HG02852 (cell line): Measurements from ENCODE around the gene DUSP3.
"Not testable (repeated sequence)": the region's sequence is repeated elsewhere in the genome, so short reads cannot be mapped to it uniquely, and the experiment has no call there.

Experiments
- ATAC-seq: cut with Tn5 transposase; IDR thresholded peaks from one replicate; pipeline ENCODE4 v1.9.1; 2021; ENCODE audit warnings: mild to moderate bottlenecking, moderate library complexity; ENCODE audit not compliant: unreplicated experiment

DUSP3 gene

DNA sequence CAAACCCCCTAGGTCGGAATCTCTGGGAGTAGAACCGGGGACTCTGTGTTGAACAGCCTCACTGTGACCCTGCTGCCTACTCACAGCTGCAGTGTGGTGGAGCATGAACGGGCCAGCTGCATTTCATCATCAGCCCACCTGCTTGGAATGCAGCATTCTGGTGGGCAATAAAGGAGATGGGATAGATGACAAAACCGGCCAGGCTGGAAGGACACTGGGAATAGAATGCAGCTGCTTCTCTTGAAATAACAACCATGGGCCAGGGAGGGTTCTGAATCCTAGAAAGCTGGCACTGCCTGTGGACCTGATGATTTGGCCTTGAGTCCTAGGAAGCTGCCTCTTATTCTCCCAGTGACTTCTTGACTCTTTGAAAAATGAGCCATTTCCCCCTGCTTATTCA, 25.0 kb upstream of the DUSP3 start:
- ATAC-seq = no peak

DNA sequence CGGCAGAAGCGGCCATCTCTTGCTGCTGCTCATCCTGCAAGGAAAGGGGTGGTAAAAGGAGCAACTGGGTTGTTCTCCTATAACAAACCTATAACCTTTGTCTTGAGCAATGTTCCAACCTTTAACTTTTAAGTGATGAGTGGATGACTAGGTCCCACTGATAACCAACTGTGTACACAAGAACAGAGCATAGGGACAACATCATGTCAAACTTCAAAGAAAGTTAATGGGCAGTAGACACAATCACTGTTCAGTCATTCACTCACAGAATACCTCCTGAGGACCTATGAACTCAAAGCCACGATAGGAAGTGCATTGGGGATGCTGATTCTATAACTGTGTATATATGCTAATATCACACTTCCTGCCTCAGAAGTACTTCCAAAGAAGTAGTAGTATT, 23.1 kb upstream of the DUSP3 start:
- no peak for ATAC-seq

DNA sequence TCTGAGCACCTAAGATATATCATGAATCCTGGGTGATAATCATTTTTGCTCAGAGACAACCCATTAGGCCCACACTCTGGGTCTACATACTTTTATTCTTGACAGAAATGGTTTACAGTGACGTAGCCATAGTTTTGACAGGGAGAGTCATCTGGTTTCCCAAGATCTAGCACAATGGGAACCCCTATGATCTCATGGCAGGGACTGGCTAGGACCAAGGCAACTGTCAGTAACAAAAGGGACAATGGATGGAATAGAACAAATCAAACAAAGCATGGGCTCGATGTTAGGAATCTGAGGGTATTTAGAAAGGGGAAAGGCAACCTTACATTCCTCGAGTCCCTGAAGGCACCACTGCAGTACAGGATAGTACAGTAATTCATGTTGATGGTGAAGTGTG, 22.0 kb upstream of the DUSP3 start:
- ATAC-seq = no peak

DNA sequence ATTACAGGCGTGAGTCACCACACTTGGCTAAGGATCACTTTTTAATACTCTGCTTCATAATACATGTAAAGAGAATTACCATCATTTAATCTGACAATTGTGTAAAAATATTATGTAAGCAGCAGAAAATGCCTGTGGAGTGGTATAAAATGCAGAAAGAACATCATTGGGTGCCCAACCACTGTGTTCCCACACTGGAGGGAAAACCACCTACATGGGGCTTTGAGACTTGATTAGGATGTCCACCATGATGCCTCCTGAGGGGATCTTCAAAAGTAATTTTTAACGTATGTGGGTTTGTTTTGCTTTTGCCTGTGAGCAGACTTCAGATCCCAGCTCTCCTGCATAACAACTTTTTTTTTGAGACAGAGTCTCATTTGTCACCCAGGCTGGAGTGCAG, 20.3 kb upstream of the DUSP3 start:
- ATAC-seq = no peak

DNA sequence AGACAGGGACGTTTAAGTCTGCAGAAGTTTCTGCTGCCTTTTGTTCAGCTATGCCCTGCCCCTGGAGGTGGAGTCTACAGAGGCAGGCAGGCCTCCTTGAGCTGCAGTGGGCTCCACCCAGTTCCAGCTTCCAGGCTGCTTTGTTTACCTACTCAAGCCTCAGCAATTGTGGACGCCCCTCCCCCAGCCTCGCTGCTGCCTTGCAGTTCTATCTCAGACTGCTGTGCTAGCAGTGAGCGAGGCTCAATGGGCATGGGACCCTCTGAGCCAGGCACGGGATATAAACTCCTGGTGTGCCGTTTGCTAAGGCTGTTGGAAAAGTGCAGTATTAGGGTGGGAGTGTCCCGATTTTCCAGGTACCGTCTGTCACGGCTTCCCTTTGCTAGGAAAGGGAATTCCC, 19.2 kb upstream of the DUSP3 start:
- not testable (repeated sequence) for ATAC-seq

- ATAC-seq = not testable (repeated sequence)
These were observed 13.9 kb upstream of the DUSP3 start for GRCh38 chr17:43792668-43793067.

DNA sequence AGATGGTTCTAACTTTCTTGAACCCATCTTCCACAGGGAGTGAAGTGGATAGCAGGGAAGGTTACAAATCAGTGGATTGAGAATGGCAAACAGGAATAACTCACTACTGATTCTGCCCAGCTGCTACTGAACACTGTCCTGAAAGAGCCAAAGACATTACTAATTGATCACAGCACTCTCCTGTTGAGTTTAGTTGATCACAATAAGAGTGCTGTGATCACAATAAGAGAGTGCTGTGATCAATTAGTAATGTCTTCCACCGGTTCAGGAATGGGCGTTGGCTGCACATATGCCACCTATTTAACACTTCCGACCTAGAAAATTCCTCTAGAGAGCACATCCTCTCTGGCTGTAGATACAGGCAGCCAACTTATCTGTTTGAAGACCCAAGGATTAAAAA, 12.8 kb upstream of the DUSP3 start:
- ATAC-seq = no peak

DNA sequence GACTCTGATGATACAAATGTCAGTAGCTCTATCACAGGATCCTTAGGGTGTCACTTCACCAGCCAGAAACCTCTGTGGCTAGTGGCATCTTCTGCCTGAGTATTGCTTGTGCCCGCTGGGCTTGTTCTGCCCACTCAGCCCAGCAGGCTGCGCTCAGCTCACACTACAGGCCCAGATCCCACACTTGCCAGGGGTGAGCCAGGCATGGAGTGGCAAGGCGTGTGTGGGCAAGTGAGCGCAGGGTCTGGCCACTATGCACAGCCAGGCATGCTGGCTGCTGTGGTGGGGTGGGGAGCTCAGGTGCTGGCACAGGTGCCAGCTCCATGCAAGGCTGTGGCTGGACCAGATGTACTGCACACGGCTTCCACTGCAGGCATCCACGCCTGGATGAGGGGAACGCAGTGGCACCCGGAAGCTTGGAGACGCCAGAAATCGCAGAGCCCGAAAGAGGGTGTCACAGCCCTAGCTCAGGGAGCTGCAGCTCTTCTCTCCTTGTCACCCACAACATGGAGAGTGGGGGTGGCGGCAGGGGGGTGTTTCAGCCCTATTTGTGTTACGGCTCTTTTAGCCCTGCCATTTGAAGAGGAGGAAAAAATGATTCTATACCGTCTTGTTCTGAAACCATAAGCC, 11.6 kb upstream of the DUSP3 start:
- ATAC-seq = no peak

- no peak for ATAC-seq
These were observed 10.7 kb upstream of the DUSP3 start for GRCh38 chr17:43789482-43789881.

DNA sequence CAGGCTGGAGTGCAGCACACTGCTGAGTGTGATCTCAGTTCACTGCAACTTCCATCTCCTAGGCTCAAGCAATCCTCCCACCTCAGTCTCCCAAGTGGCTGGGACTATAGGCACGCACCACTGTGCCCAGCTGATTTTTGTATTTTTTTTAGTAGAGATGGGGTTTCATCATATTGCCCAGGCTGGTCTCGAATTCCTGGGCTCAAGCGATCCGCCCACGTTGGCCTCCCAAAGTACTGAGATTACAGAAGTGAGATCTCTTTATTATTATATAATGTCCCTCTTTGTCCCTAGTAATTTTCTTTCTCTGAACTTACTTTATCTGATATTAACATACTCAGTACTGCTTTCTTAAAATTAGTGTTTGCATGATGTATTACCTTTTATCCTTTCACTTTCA, 9.8 kb upstream of the DUSP3 start:
- ATAC-seq = no peak

- no peak for ATAC-seq
These were observed 9.0 kb upstream of the DUSP3 start for GRCh38 chr17:43787728-43788127.

GRCh38 chr17:43784628-43785101, 5.9 kb upstream of the DUSP3 start:
- no peak for ATAC-seq

DNA sequence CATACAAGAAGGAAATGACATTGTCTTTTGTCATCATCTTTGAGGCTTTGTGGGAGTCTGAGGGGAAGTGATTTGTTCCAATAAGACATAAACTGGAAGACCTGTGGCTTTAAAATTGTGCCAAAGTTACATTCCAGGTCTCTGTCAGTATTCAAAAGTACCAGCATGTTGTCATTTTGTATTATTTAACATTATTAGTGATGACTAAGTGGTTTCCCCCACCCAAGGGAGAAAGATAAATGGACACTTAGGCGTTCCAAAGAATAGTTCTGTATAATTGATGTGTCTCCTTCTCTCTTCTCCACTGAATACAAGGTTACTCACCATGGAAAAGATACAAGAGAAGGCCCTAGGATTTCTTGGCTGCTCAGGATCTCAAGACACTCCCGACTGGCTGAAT, 5.3 kb upstream of the DUSP3 start:
- no peak for ATAC-seq

DNA sequence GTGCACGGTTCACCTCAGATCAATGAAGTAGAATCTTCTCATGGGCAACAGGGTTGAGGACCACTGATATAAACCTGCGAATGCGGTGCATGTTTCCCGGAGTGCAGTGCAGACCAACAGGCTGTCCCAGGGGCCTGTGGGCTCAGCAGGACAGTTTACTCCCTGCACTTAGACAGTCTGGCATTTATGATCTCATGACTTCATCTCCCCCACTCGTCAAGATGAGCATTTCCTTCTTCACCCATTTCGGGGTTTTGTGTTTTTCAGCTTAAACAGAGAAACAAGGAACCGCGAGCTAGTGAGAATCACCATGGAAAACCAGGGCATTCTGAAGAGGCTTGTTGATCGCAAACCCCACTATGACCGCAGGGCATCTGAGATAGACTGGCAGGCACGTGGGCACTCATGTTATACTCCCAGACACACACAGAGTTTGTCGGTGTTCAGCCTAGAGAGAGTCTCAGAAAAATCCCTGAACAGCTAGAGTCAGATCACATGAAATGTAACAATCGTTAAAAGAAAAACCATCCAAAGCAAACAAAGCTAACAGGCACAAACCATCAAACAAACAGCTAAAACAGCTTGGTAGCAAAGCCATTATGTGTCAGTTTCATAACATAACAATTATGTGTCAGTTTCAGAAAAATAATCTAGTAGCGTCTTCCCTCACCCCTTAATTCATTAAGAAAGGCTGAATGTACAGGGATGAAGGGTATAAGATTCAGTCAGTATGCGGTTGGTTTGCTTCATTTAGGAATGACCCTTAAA, 4.3 kb upstream of the DUSP3 start:
- ATAC-seq = no peak

DNA sequence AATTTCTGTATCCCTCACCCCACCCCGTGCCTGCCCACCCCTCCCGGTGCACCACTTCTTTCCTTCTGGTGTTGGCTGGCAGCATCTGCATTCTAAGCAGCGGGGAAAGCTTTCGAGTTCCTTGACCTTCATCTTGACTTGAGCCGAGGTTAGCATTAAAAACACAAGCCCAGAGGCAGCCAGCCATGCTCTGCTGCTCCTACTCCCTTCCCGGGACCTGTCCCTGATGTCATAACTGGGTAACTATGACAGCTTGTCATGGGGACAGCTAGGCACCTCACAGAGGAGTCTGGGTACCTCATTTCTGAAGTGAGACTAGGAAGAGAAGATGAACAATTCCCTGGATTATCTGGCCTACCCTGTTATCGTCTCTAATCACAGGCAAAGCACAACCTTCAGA, 1.4 kb upstream of the DUSP3 start, which contains the start of gene CFAP97D1:
TSS of gene CFAP97D1 (plus strand) at position 301 of the 400 bp plus-strand sequence. CDS start at position 329, 28 bp downstream.
- ATAC-seq = no peak

DNA sequence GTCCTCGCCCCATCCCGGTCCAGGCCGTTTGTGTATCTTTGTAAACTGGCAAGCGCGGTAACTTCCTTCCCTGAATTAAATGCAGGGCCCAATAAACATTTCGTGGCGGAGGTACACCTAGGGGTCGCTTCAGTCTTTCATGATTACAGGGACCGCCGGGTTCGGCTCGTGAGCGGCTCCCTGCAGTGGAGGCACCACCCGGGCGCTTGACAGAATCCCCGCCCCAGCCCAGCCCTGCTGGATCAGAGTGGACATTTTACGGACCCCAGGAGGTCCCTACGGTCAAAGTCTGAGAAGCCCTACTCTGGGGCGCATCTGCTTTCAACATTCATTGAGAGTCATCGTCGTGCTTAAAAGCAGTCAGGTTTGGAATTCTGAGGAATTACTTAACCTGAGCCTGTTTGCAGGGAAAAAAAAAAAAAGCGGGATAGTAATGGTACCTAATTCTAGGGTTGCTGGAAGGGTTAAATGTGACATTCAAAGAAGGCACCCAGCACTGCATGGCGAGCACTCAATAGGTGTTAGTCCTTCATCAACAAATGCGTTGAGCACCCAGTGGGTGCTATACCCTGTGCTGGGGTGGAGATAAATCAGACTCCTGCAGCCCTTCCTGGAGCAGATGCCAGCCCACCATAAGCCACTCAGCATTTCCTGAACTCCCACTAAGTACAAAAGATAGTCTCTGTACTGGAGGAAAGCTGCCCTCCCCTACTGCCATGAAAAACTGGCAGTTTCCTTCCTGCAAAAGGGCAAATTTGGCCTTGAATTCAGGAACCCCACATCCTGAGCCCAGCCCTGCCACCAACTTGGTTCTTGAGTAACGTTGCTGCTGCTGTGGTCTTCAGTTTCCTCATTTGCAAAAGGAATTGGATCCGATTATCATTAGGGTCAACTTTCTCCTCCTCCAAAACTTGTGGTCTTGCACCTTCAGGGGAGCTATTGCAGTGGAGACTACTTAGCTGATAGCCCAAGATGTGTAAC, 658 bp upstream of the DUSP3 start:
- ATAC-seq = no peak

GRCh38 chr17:43774304-43775250, 4.2 kb downstream of the DUSP3 start:
- no peak for ATAC-seq

- no peak for ATAC-seq
These were observed 5.7 kb downstream of the DUSP3 start for GRCh38 chr17:43772877-43773648.

DNA sequence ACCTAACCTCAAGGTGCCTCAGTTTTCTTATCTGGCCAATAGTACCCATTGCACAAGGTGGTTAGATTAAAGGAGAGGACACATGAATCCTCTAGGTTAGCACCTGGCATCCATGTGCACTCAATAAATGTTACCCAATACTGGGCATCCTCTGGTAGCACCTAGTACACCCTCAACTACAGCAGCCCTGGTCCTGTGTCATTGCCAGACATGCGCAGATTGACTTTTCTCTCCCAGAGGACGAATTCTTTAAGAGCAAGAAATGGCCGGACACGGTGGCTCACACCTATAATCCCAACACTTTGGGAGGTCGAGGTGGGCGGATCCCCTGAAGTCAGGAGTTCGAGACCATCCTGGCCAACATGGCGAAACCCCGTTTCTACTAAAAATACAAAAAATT, 7.3 kb downstream of the DUSP3 start:
- no peak for ATAC-seq
